HG02678 (cell line): ENCODE results near the gene LGSN.
"Not testable (repeated sequence)": the region's sequence is repeated elsewhere in the genome, so short reads cannot be mapped to it uniquely, and the experiment has no call there.

Experiments
- ATAC-seq: cut with Tn5 transposase; IDR thresholded peaks from one replicate; pipeline ENCODE4 v1.9.1; 2021; ENCODE audit warnings: mild to moderate bottlenecking, moderate library complexity; ENCODE audit not compliant: unreplicated experiment

The LGSN gene

GRCh38 chr6:63246581-63246980 is 73.2 kb downstream of the LGSN start:
- ATAC-seq: no peak

GRCh38 chr6:63245909-63246308 is 73.9 kb downstream of the LGSN start:
- ATAC-seq: peak; percentile 72

GRCh38 chr6:63245420-63245819 is 74.4 kb downstream of the LGSN start:
- ATAC-seq: no peak

GRCh38 chr6:63236398-63236817 is 83.4 kb downstream of the LGSN start:
- ATAC-seq: no peak

GRCh38 chr6:63230511-63230910 is 89.3 kb downstream of the LGSN start:
- not testable (repeated sequence) for ATAC-seq

GRCh38 chr6:63230027-63230426 is 89.8 kb downstream of the LGSN start:
- ATAC-seq: not testable (repeated sequence)

- ATAC-seq: not testable (repeated sequence)
These were observed 91.6 kb downstream of the LGSN start for GRCh38 chr6:63227928-63228894.

- ATAC-seq: not testable (repeated sequence)
These were observed 93.8 kb downstream of the LGSN start for GRCh38 chr6:63225987-63226386.
